ENCODE results near the gene AKAP13. TPM values are rescaled to one million over a fixed set of nuclear protein-coding genes. Genes with fewer than 3 reads are reported as not detected.

The AKAP13 gene
- total RNA-seq, 4 donors from 2014 or later, result 105 to 167 (median 129) TPM

GRCh38 chr15:85639752-85640381, 259.5 kb downstream of the AKAP13 start:
- no peak overlapping the region for H3K4me3 ChIP-seq (ENCODE audit: low read depth, poor library complexity, severe bottlenecking)
- TF ChIP-seq CTCF (IDR thresholded peaks at IDR 0.05) (no peak), POLR2A (IDR thresholded peaks at IDR 0.05) (no peak)

DNA sequence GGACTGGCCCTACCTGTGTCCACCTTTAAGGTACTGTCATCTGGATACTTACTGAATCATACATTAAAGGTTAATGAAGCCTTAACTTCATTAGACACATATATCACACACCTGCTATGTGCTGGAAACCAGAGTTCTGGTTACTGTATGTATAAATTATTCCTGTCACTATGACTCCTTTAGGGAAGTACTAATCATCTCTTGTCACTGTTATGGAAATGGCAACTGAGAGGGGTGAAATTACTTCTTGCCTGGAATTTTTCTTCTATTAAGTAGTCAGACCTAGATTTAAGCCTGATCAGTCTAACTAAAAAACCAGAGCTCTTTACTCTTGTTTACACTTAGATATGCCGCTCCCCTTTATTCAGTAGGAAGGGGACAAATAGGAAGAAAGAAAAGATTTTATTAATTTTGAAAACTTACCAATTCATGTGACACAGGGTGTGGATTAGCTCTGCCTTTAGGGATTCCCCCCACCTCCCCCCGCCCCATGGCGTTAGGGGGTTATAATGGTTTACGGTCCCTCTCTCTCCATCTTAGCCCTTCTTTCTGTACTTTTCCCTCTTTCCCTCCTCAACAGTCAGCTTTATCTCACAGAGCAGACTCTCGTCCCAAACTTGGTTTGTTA, 261.8 kb downstream of the AKAP13 start:
- DNase-seq (ENCODE audit: low spot score in 2 of 2), result peak in 1 of 2 donors; percentile 86
- TF ChIP-seq CTCF (IDR thresholded peaks at IDR 0.05) (no peak), POLR2A (IDR thresholded peaks at IDR 0.05) (no peak)
- intact Hi-C loops (cut with DNase I; ENCODE audit: low total_unique reads), result no loop called here
- WGBS, 2 donors, result 42 to 61% methylated on average over 5 of the region's 5 CpGs
- H3K4me3 ChIP-seq (ENCODE audit: low read depth, poor library complexity, severe bottlenecking), result no peak overlapping the region

More at GRCh38 chr15:85639752-85640381, 259.5 kb downstream of the AKAP13 start:
- intact Hi-C loops (cut with DNase I; ENCODE audit: low total_unique reads), result no loop called here
- no peak for DNase-seq (ENCODE audit: low spot score in 2 of 2)
- WGBS, 2 donors, result 36 to 49% methylated on average over 3 of the region's 3 CpGs

- WGBS, 2 donors, result 44 to 53% methylated on average over 6 of the region's 6 CpGs
- peak; percentile 70 to 88 for DNase-seq (ENCODE audit: low spot score in 2 of 2)
- intact Hi-C loops (cut with DNase I; ENCODE audit: low total_unique reads), result no loop called here
- TF ChIP-seq POLR2A (IDR thresholded peaks at IDR 0.05), result no peak
- no peak for TF ChIP-seq CTCF (IDR thresholded peaks at IDR 0.05)
- no peak overlapping the region for H3K4me3 ChIP-seq (ENCODE audit: low read depth, poor library complexity, severe bottlenecking)
These were observed 262.3 kb downstream of the AKAP13 start for GRCh38 chr15:85642693-85643066.

- no peak for DNase-seq (ENCODE audit: low spot score in 2 of 2)
- TF ChIP-seq POLR2A (IDR thresholded peaks at IDR 0.05) (no peak), CTCF (IDR thresholded peaks at IDR 0.05) (no peak)
- intact Hi-C loops (cut with DNase I; ENCODE audit: low total_unique reads), result no loop called here
- 84 to 91% methylated on average over 4 of the region's 4 CpGs for WGBS, 2 donors
- H3K4me3 ChIP-seq (ENCODE audit: low read depth, poor library complexity, severe bottlenecking), result no peak overlapping the region
These were observed 266.2 kb downstream of the AKAP13 start for GRCh38 chr15:85646538-85647091.

DNA sequence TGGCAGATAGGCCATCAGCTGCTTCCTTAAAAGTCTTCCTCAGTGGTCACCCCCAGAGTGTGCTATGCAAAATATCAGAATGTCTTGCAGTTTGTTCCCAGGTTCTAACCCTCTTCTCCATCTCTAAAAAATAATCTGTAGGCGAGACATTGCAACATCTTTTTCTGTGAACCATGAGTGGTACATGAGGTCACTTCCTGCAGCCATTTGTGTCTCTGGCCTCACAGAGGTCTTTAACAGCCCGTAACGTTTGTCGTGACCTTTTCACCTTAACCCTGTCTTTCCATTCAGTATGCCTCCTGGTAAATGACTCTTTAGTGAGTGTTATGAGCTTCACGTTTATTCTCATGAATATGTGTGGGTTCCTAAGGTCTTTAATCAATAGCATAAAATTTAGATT, 269.0 kb downstream of the AKAP13 start:
- H3K4me3 ChIP-seq (ENCODE audit: low read depth, poor library complexity, severe bottlenecking), result no peak overlapping the region
- intact Hi-C loops (cut with DNase I; ENCODE audit: low total_unique reads), result no loop called here
- TF ChIP-seq POLR2A (IDR thresholded peaks at IDR 0.05) (no peak), CTCF (IDR thresholded peaks at IDR 0.05) (no peak)
- WGBS, 2 donors, result 44 to 45% methylated on average over 5 of the region's 5 CpGs
- DNase-seq (ENCODE audit: low spot score in 2 of 2), result no peak
